H1 (cell line): ENCODE data around the gene PSMB1. TPM values are rescaled to one million over a fixed set of nuclear protein-coding genes. Genes with fewer than 3 reads are reported as not detected.

Source experiments
- CTCF ChIA-PET: fragments of 300-600 bp; sonication (Branson Sonifier 250); formaldehyde crosslinking; loops from one replicate; lab custom pipeline; 2021; ENCODE audit not compliant: partially characterized antibody; lab: Charles Lee
- POLR2A ChIA-PET: fragments of 300-600 bp; sonication (Branson Sonifier 250); formaldehyde crosslinking; loops from one replicate; lab custom pipeline; 2021; ENCODE audit warnings: inconsistent platforms; ENCODE audit not compliant: partially characterized antibody; lab: Charles Lee
- DNase-seq, 2 experiments: peaks; one replicate each; pipeline versions ENCODE4 v3.0.0 to v3.0.0-alpha.2; 2010 to 2022; ENCODE audit warnings: low spot score in 2 of 2, low read depth in 1 of 2, mixed read lengths in 1 of 2
- FAIRE-seq: peaks from 2 replicates; lab custom pipeline; 2011; peaks lifted over from hg19 to GRCh38; lab: Jason Lieb, UNC
- H2AFZ ChIP-seq: 2 replicates; pipeline ENCODE4 v1.8.1; 2012; ENCODE audit warnings: low read length, inconsistent platforms
- H2AK5ac ChIP-seq: 2 replicates; pipeline ENCODE4 v1.6.1; 2013; ENCODE audit warnings: low read depth, low read length
- H2BK120ac ChIP-seq: replicated peaks from 2 replicates; pipeline ENCODE3; 2013; ENCODE audit warnings: low read depth, low read length, inconsistent platforms
- H2BK12ac ChIP-seq: 2 replicates; pipeline ENCODE4 v1.6.1; 2013; ENCODE audit warnings: low read depth, low read length
- H2BK15ac ChIP-seq: 2 replicates; pipeline ENCODE4 v1.6.1; 2013; ENCODE audit warnings: low read length
- H2BK20ac ChIP-seq: 2 replicates; pipeline ENCODE4 v1.6.1; 2013; ENCODE audit warnings: low read length
- H2BK5ac ChIP-seq: 2 replicates; pipeline ENCODE4 v1.6.1; 2013; ENCODE audit warnings: low read depth, low read length
- H3K14ac ChIP-seq: 2 replicates; pipeline ENCODE4 v1.6.1; 2013; ENCODE audit warnings: inconsistent platforms; ENCODE audit not compliant: insufficient read length
- H3K18ac ChIP-seq: 2 replicates; pipeline ENCODE4 v1.6.1; 2013; ENCODE audit warnings: low read length; ENCODE audit errors: extremely low read depth
- H3K23ac ChIP-seq: 2 replicates; pipeline ENCODE4 v1.6.1; 2013; ENCODE audit warnings: inconsistent platforms; ENCODE audit not compliant: insufficient read length
- H3K23me2 ChIP-seq: 2 replicates; pipeline ENCODE4 v1.6.1; 2013; ENCODE audit warnings: low read depth, low read length
- H3K27ac ChIP-seq: 2 replicates; pipeline ENCODE4 v1.6.1; 2011; ENCODE audit warnings: low read depth, low read length, inconsistent platforms
- H3K27me3 ChIP-seq, 4 experiments: replicated peaks in 1 of 4; 1 replicate in 1 of 4; 2 replicates in 3 of 4; pipeline versions ENCODE4 v1.6.1 to v1.8.1; 2011 to 2013; ENCODE audit warnings: low read length in 3 of 4, mild to moderate bottlenecking in 3 of 4, inconsistent platforms in 2 of 4, mixed read lengths in 2 of 4, moderate library complexity in 1 of 4; ENCODE audit not compliant: control insufficient read depth in 3 of 4, insufficient read depth in 3 of 4; ENCODE audit errors: extremely low read depth in 1 of 4
- H3K36me3 ChIP-seq, 4 experiments: 2 replicates each; pipeline versions ENCODE4 v1.6.1 to v1.8.1; 2011 to 2013; ENCODE audit warnings: mild to moderate bottlenecking in 4 of 4, low read length in 3 of 4, moderate library complexity in 2 of 4, control low read depth in 1 of 4, inconsistent platforms in 1 of 4; ENCODE audit not compliant: insufficient read depth in 4 of 4, control insufficient read depth in 2 of 4
- H3K4ac ChIP-seq: replicated peaks from 2 replicates; pipeline ENCODE3; 2013; ENCODE audit warnings: low read length, low read depth, mixed read lengths, inconsistent platforms; ENCODE audit not compliant: insufficient read length
- H3K4me1 ChIP-seq, 4 experiments: replicated peaks in 1 of 4; 1 replicate in 1 of 4; 2 replicates in 3 of 4; pipeline versions ENCODE4 v1.6.1 to v1.8.1; 2011 to 2013; ENCODE audit warnings: low read length in 3 of 4, inconsistent platforms in 2 of 4, mixed read lengths in 1 of 4; ENCODE audit not compliant: insufficient read depth in 4 of 4, control insufficient read depth in 3 of 4
- H3K4me2 ChIP-seq, 2 experiments: 2 replicates each; pipeline versions ENCODE4 v1.6.1 to v1.8.1; 2011 to 2013; ENCODE audit warnings: low read depth in 2 of 2, low read length in 2 of 2, control low read depth in 1 of 2, inconsistent platforms in 1 of 2, mild to moderate bottlenecking in 1 of 2; ENCODE audit not compliant: insufficient read depth in 1 of 2
- H3K4me3 ChIP-seq, 4 experiments: fragments of 200-600, 300-600 bp in 1 of 4; sonication (generic), shearing (Covaris generic), sonication (Bioruptor Twin) in 1 of 4; 2 replicates each; pipeline versions ENCODE4 v1.5.1 to v1.8.1; 2011 to 2016; ENCODE audit warnings: low read length in 4 of 4, low read depth in 3 of 4, control low read depth in 2 of 4, inconsistent platforms in 2 of 4, mild to moderate bottlenecking in 2 of 4, mixed read lengths in 1 of 4, moderate library complexity in 1 of 4; ENCODE audit not compliant: insufficient read depth in 2 of 4; ENCODE audit errors: extremely low read depth in 1 of 4
- H3K56ac ChIP-seq: replicated peaks from 2 replicates; pipeline ENCODE3; 2013; ENCODE audit warnings: low read depth, mild to moderate bottlenecking, mixed read lengths, low read length, inconsistent platforms; ENCODE audit not compliant: insufficient read length
- H3K79me1 ChIP-seq: 2 replicates; pipeline ENCODE4 v1.6.1; 2013; ENCODE audit warnings: low read depth, low read length, control low read depth
- H3K79me2 ChIP-seq, 2 experiments: 2 replicates each; pipeline versions ENCODE4 v1.6.1 to v1.8.1; 2012 to 2013; ENCODE audit warnings: low read length in 2 of 2, mild to moderate bottlenecking in 2 of 2, inconsistent platforms in 1 of 2; ENCODE audit not compliant: insufficient read depth in 2 of 2, control insufficient read depth in 1 of 2
- H3K9ac ChIP-seq, 4 experiments: replicated peaks in 1 of 4; 1 replicate in 1 of 4; 2 replicates in 3 of 4; pipeline versions ENCODE4 v1.6.1 to v1.8.1; 2011 to 2013; ENCODE audit warnings: low read depth in 3 of 4, low read length in 3 of 4, control low read depth in 2 of 4, mild to moderate bottlenecking in 2 of 4, moderate library complexity in 2 of 4, inconsistent platforms in 1 of 4; ENCODE audit errors: extremely low read depth in 1 of 4
- H3K9me3 ChIP-seq, 2 experiments: 2 replicates each; pipeline versions ENCODE4 v1.6.1 to v1.8.1; 2012 to 2013; ENCODE audit warnings: mild to moderate bottlenecking in 2 of 2, moderate library complexity in 2 of 2, control low read depth in 1 of 2, inconsistent platforms in 1 of 2, low read depth in 1 of 2, low read length in 1 of 2, mixed read lengths in 1 of 2; ENCODE audit not compliant: insufficient read depth in 2 of 2
- H4K20me1 ChIP-seq, 2 experiments: replicated peaks in 1 of 2; 2 replicates each; pipeline versions ENCODE3 to v1.8.1; 2011 to 2013; ENCODE audit warnings: inconsistent platforms in 2 of 2, low read length in 2 of 2, mild to moderate bottlenecking in 1 of 2; ENCODE audit not compliant: insufficient read depth in 2 of 2, control insufficient read depth in 1 of 2
- H4K5ac ChIP-seq: 2 replicates; pipeline ENCODE4 v1.6.1; 2013; ENCODE audit warnings: low read length, low read depth, mixed read lengths, inconsistent platforms; ENCODE audit not compliant: insufficient read length
- H4K8ac ChIP-seq: 2 replicates; pipeline ENCODE4 v1.8.0; 2013; ENCODE audit warnings: mild to moderate bottlenecking, moderate library complexity, low read length, inconsistent platforms; ENCODE audit not compliant: insufficient read depth; ENCODE audit errors: extremely low read depth
- H4K91ac ChIP-seq: replicated peaks from 2 replicates; pipeline ENCODE3; 2013; ENCODE audit warnings: low read length, mixed read lengths, inconsistent platforms; ENCODE audit not compliant: insufficient read length
- ZNF274 ChIP-seq: IDR thresholded peaks from 2 replicates; pipeline ENCODE4 v1.7.0; 2012; ENCODE audit warnings: low read length, borderline replicate concordance; ENCODE audit errors: extremely low read depth
- polyA plus RNA-seq, 7 experiments: library from polyadenylated mRNA; depleted of rRNA in 3 of 7; stranded (reverse) in 5 of 7; unstranded in 2 of 7; fragments of >200 nt in 5 of 7; fragments of 200-250 nt in 2 of 7; gene quantifications; 1 replicate in 5 of 7; 2 replicates in 1 of 7; 4 replicates in 1 of 7; pipeline versions ENCODE4 v1.2.1 to v1.2.3, GENCODE V29; 2011 to 2013; ENCODE audit warnings: missing spikeins in 2 of 7, mixed read lengths in 2 of 7
- total RNA-seq: library from RNA; stranded (reverse); fragmentation: NEBNext Ultra II Directional; extraction: Animal tissue kit (Norgen Biotek cat#: 25700); gene quantifications from 2 replicates; pipeline ENCODE4 v1.2.1, GENCODE V29; 2021

Gene PSMB1
- total and polyA plus RNA-seq, 2 of the 8 experiments (the other 6 are each of a cell fraction or from before 2014, with no cell fraction given): 237 to 609 TPM

- Histone ChIP-seq H2BK120ac (no peak overlapping the region), H4K91ac (no peak overlapping the region), H2AFZ (no peak overlapping the region), H4K8ac (no peak overlapping the region), H4K5ac (no peak overlapping the region), H3K79me2 (peaks cover 0 to 17% of the 10 kb centered on the region in 2 experiments; a peak in 2 of 4 replicates), H3K18ac (no peak overlapping the region), H3K56ac (no peak overlapping the region), H2BK20ac (no peak overlapping the region), H3K23ac (no peak overlapping the region), H3K27ac (no peak overlapping the region), H2BK15ac (no peak overlapping the region), H3K4me3 (no peak overlapping the region), H3K9me3 (no peaks in the 10 kb centered on the region), H3K4me2 (no peak overlapping the region), H3K27me3 (no peaks in the 10 kb centered on the region), H3K79me1 (no peaks in the 10 kb centered on the region), H2BK12ac (no peak overlapping the region), H4K20me1 (peaks cover 2 to 3% of the 10 kb centered on the region in 2 experiments), H3K4me1 (no peaks in the 10 kb centered on the region; a peak in 1 of 7 replicates), H2AK5ac (no peak overlapping the region), H3K9ac (no peak overlapping the region), H3K14ac (no peak overlapping the region), H3K36me3 (peaks cover 8 to 72% (median 31%) of the 10 kb centered on the region in 4 experiments; a peak in 7 of 8 replicates), H3K23me2 (no peaks in the 10 kb centered on the region), H2BK5ac (no peak overlapping the region), H3K4ac (no peak overlapping the region)
- ChIA-PET POLR2A (interaction anchor here (2.0 kb wide), 1 partner anchor 16 kb away, joined by 6 read pairs; no protein-coding TSS in a partner anchor), CTCF (no interaction called here)
- FAIRE-seq (no peak), DNase-seq (no peak)
- no peak for TF ChIP-seq ZNF274
Measured at GRCh38 chr6:170578909-170579308, 25.8 kb upstream of the PSMB1 start.
